HUES6 (cell line): ENCODE measurements around the gene CRKL.
"Not testable (repeated sequence)": the region's sequence is repeated elsewhere in the genome, so short reads cannot be mapped to it uniquely, and the experiment has no call there.

Source experiments
- H3K27ac ChIP-seq: 2 replicates; pipeline ENCODE4 v1.7.0; 2013; ENCODE audit warnings: low read depth, mild to moderate bottlenecking, low read length, inconsistent platforms
- H3K27me3 ChIP-seq: 2 replicates; pipeline ENCODE4 v1.6.1; 2013; ENCODE audit warnings: low read length; ENCODE audit not compliant: control insufficient read depth, insufficient read depth
- H3K36me3 ChIP-seq: 2 replicates; pipeline ENCODE4 v1.6.1; 2013; ENCODE audit warnings: low read length; ENCODE audit not compliant: control insufficient read depth, insufficient read depth
- H3K4me1 ChIP-seq: 2 replicates; pipeline ENCODE4 v1.6.1; 2013; ENCODE audit warnings: low read length; ENCODE audit not compliant: control insufficient read depth, insufficient read depth
- H3K4me3 ChIP-seq: 2 replicates; pipeline ENCODE4 v1.5.1; 2013; ENCODE audit warnings: low read depth, low read length
- H3K9ac ChIP-seq: one replicate; pipeline ENCODE4 v1.6.1; 2013; ENCODE audit warnings: mild to moderate bottlenecking, low read length
- H3K9me3 ChIP-seq: 2 replicates; pipeline ENCODE4 v1.6.1; 2013; ENCODE audit warnings: low read depth, low read length; ENCODE audit not compliant: control insufficient read depth, insufficient read depth

CRKL gene

GRCh38 chr22:20922141-20922751, 5.0 kb downstream of the CRKL start:
- H3K4me3 ChIP-seq = no peak overlapping the region
- no peak overlapping the region for H3K27ac ChIP-seq
- peaks cover 2% of the 10 kb centered on the region; the same call in 1 of the 2 replicates for H3K36me3 ChIP-seq
- no peak overlapping the region for H3K9ac ChIP-seq
- H3K9me3 ChIP-seq = no peaks in the 10 kb centered on the region
- no peaks in the 10 kb centered on the region for H3K27me3 ChIP-seq
- H3K4me1 ChIP-seq = peaks cover 30% of the 10 kb centered on the region

GRCh38 chr22:20926243-20926642, 9.0 kb downstream of the CRKL start:
- no peaks in the 10 kb centered on the region for H3K27me3 ChIP-seq
- no peak overlapping the region for H3K4me3 ChIP-seq
- peaks cover 9% of the 10 kb centered on the region for H3K36me3 ChIP-seq
- H3K9me3 ChIP-seq = no peaks in the 10 kb centered on the region
- H3K4me1 ChIP-seq = peaks cover 19% of the 10 kb centered on the region
- no peak overlapping the region for H3K9ac ChIP-seq
- no peak overlapping the region for H3K27ac ChIP-seq

DNA sequence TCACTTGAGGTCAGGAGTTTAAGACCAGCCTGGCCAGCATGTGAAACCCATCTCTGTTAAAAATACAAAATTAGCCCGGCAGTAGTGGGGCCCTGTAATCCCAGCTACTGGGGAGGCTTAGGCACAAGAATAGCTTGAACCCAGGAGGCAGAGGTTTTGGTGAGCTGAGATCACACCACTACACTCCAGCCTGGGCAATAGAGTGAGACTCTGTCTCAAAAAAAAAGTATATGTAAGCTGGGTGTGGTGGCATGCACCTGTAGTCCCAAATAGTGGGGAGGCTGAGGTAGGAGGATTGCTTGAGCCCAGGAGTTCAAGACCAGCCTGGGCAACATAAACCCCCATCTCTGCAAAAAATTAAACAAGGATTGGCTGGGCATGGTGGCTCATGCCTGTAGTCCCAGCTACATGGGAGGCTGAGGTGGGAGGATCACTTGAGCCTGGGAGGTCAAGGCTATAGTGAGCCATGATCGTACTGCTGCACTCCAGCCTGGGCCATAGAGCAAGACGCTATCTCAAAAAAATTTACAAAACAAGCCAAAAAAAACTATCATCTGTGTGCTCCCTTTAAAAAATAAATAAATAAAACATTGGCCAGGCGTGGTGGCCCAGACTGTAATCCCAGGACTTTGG, 10.8 kb downstream of the CRKL start:
- Histone ChIP-seq H3K9ac (no peak overlapping the region), H3K4me1 (peaks cover 16% of the 10 kb centered on the region), H3K36me3 (peaks cover 18% of the 10 kb centered on the region), H3K27ac (no peak overlapping the region), H3K9me3 (no peaks in the 10 kb centered on the region), H3K27me3 (no peaks in the 10 kb centered on the region), H3K4me3 (no peak overlapping the region)

DNA sequence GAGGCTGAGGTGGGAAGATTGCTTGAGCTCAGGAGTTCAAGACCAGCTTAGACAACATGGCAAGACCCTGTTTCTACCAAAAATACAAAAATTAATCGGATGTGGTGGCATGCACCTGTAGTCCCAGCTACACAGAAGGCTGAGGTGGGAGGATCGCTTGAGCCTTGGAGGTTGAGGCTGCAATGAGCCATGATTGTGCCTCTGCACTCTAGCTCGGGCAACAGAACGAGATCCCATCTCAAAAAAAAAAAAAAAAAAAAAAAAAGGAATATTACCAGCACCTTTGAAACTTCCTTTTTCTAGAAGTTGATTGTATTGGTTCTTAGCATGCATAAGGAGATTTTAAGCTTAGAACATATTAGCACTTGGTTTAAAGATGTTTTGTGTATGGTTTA, 11.4 kb downstream of the CRKL start:
- Histone ChIP-seq H3K27me3 (no peaks in the 10 kb centered on the region), H3K27ac (no peak overlapping the region), H3K9ac (no peak overlapping the region), H3K36me3 (peaks cover 20% of the 10 kb centered on the region), H3K4me1 (peaks cover 16% of the 10 kb centered on the region), H3K9me3 (no peaks in the 10 kb centered on the region), H3K4me3 (no peak overlapping the region)

GRCh38 chr22:20930004-20930403, 12.8 kb downstream of the CRKL start:
- H3K4me3 ChIP-seq = no peak overlapping the region
- H3K9ac ChIP-seq = no peak overlapping the region
- no peaks in the 10 kb centered on the region for H3K9me3 ChIP-seq
- no peaks in the 10 kb centered on the region for H3K27me3 ChIP-seq
- H3K4me1 ChIP-seq = peaks cover 16% of the 10 kb centered on the region
- no peak overlapping the region for H3K27ac ChIP-seq
- H3K36me3 ChIP-seq = peaks cover 31% of the 10 kb centered on the region

GRCh38 chr22:20930435-20930834, 13.2 kb downstream of the CRKL start:
- H3K4me3 ChIP-seq, H3K9me3 ChIP-seq, H3K27me3 ChIP-seq, H3K9ac ChIP-seq, H3K27ac ChIP-seq: not testable (repeated sequence)
- peaks cover 13% of the 10 kb centered on the region for H3K4me1 ChIP-seq
- peaks cover 35% of the 10 kb centered on the region for H3K36me3 ChIP-seq

GRCh38 chr22:20931126-20931654, 14.0 kb downstream of the CRKL start:
- Histone ChIP-seq H3K27ac (no peak overlapping the region), H3K27me3 (no peaks in the 10 kb centered on the region), H3K9ac (no peak overlapping the region), H3K4me3 (no peak overlapping the region), H3K9me3 (no peaks in the 10 kb centered on the region), H3K4me1 (peaks cover 6% of the 10 kb centered on the region), H3K36me3 (peaks cover 42% of the 10 kb centered on the region)

DNA sequence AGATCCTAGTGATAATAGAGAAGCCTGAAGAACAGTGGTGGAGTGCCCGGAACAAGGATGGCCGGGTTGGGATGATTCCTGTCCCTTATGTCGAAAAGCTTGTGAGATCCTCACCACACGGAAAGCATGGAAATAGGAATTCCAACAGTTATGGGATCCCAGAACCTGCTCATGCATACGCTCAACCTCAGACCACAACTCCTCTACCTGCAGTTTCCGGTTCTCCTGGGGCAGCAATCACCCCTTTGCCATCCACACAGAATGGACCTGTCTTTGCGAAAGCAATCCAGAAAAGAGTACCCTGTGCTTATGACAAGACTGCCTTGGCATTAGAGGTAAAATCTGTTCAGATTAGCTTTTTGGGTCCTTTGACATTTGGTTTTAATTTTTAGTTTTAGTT, 16.7 kb downstream of the CRKL start:
- H3K9me3 ChIP-seq = no peaks in the 10 kb centered on the region
- 0 out of 2 replicates have a peak, but pooled peaks cover 3% of the 10 kb centered on the region for H3K4me1 ChIP-seq
- H3K4me3 ChIP-seq = no peak overlapping the region
- peaks cover 50% of the 10 kb centered on the region for H3K36me3 ChIP-seq
- H3K27ac ChIP-seq = no peak overlapping the region
- no peaks in the 10 kb centered on the region for H3K27me3 ChIP-seq
- no peak overlapping the region for H3K9ac ChIP-seq

DNA sequence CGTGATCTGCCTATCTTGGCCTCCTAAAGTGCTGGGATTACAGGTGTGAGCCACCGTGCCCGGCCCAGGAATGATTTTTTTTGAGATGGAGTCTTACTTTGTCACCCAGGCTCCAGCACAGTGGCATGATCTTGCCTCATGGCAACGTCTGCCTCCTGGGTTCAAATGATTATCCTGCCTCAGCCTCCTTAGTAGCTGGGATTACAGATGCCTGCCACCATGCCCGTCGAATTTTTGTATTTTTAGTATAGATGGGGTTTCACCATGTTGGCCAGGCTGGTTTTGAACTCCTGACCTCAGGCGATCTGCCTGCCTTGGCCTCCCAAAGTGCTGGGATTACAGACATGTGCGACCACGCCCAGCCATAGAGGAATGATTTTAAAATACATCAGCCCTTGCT, 17.8 kb downstream of the CRKL start:
- H3K27me3 ChIP-seq, H3K4me1 ChIP-seq, H3K27ac ChIP-seq, H3K9ac ChIP-seq, H3K4me3 ChIP-seq, H3K9me3 ChIP-seq: not testable (repeated sequence)
- H3K36me3 ChIP-seq = peaks cover 48% of the 10 kb centered on the region

DNA sequence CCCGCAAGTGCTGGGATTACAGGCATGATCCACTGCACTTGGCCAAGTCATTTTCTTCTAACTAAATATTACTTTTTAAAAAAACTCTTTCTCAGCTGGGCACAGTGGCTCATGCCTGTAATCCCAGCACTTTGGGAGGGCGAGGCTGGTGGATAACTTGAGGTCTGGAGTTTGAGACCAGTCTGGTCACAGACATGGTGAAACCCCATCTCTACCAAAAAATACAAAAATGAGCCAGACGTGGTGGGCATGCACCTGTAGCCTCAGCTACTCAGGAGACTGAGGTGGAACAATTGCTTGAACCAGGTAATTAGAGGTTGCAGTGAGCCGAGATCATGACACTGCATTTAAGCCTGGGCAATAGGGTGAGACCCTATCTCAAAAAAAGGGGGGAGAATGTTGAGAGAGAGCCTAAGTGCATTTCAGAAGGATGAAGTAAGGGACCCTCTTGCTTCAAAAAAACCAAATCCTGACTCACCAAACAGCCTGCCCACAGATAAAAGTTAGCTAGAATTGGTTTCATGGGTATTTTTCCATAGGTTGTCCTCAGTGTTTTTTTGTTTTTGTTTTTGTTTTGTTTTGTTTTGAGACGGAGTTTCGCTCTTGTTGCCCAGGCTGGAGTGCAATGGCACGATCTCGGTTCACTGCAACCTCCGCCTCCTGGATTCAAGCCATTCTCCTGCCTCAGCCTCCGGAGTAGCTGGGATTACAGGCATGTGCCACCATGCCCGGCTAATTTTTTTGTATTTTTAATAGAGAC, 18.8 kb downstream of the CRKL start:
- H3K4me1 ChIP-seq, H3K9me3 ChIP-seq, H3K9ac ChIP-seq, H3K4me3 ChIP-seq, H3K27me3 ChIP-seq, H3K27ac ChIP-seq: not testable (repeated sequence)
- H3K36me3 ChIP-seq = peaks cover 54% of the 10 kb centered on the region
